ENCODE data around the gene FAM124B.
A peak's percentile ranks its signal among the peaks of the same experiment; 100 is the strongest.

Gene FAM124B, protein sequence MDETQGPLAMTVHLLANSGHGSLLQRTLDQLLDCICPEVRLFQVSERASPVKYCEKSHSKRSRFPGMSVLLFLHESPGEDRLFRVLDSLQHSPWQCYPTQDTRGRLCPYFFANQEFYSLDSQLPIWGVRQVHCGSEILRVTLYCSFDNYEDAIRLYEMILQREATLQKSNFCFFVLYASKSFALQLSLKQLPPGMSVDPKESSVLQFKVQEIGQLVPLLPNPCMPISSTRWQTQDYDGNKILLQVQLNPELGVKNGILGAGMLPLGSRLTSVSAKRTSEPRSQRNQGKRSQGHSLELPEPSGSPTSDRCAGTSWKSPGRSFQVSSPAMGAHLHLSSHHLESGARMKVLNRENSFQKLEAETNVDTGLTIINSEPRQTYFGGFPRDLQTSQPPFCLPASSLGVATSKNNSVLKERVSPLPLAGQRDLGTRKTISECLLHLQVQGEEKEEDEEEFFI

DNA sequence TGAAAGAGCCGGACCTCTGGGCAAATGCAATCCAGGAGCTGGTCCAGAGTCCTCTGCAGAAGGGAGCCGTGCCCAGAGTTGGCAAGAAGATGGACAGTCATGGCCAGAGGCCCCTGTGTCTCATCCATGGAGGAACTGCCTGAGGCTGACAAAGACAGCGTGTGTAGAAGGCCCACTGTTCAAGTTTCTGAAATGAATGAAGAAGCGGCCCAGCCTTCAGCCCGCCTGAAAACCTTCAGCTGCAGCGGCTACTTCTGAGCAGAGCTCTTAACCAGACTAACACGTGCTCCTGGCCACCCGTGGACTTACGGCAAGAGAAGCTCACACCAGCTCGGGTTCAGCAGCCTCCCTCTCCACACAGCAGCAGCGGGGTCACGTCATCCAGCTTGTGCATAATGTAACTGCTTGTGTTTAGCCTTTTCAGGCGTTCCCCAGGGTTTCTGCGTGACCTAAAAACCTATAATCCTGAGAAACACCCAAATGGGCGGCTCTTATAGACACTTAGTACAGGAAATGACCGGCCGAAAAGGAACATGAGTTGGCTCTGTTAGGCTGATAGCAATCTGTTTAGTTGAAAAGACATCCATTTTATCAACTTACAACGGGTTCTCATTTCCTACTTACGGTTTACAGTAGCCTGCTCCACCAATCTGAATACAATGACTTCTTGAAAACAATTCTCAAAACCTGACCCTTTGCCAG, at the start of gene FAM124B:
FAM124B (minus strand) TSS at position 467 of the 702 bp plus-strand sequence; CDS start at position 128, 339 bp downstream.
- peak; percentile 33 for DNase-seq

DNA sequence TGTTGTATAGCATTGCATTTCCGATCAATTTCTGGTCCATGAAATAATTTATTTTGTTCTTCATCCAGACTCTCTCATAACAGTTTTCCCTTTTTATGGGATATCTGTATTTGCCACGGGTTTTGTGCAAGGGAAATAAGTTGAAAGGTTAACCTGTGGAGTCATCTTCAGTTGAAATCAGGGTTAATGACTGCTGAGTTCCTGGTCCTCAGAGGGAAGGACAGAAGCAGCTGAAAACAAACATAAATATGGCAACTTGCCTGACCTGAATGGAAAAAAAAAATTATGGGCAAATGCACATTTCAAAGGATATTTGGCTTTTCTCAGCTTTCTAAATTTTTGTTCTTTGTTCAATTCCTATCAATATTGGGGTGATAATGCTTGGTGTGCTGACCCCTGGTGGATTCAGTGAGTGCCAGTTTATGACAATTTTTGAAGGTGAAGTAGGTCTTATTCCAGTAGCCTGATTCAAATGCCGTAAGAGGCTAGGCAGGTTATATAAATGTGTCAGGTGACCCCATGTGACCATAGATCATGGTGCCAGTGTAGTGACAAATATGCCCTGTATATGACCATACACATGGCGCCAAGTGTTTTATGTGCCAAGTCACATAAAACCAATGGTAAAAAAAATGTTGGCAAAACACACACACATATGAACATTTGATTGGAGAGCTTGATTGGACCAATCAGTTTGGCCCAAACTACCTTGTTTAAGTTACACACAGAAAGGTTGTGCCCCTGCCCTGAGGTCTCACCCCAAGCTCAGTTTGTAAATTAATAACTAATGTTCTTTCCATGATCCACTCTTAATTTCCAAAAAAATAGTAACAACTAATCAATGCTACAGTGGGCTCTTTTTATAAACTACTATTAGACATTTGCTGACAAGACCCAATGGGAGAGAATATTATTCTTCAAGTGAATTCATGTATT, 47.6 kb upstream of the FAM124B start:
- DNase-seq = no peak

DNA sequence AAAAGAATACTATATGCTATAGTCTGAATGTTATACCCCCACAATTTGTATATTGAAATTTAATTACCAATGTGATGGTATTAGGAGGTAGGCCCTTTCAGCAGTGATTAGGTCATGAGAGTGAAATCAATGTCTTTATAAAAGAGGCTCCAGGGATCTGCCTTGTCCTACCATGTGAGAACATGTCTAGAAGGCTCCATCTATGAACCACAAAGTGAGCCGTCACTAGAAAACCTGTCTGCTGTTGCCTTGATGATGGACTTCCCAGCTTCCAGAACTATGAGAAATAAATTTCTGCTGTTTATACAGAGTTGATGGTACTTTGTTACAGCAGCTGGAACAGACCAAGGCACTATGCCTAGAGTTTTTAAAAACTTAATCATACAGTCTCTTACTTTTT, 46.3 kb upstream of the FAM124B start:
- DNase-seq = no peak

DNA sequence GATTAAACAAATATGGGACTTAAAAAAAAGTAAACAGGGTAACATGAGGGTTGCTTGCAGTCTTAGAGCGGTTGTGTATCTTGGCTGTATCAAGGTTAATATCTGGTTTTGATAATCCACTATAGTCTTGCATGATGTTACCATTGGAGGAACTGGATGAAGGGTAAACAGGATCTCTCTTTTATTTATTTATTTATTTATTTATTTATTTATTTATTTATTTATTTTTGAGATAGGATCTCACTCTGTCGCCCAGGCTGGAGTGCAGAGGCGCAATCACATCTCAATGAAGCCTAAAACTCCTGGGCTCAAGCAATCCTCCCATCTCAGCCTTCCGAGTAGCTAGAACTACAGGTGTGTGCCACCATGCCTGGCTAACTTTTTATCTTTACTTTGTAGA, 42.9 kb upstream of the FAM124B start:
- no peak for DNase-seq

DNA sequence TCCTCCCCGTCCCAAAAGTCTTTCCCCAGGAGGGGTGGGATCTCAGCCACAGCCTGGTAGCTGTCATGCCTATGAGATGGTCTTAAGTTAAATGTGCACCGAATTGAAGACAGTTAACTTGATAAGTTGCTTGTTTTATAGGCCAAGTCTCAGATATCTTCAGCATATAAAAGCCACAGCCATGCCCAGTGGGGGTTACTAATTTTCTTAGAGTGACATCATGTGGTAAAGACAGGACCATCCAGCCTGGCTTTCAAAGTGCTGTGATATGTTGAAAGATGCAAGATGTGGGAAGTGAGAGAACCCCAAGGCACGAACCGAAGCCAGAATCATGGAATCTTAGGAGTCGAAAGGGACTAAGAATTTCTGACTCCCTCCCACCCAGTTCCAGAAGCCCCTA, 42.1 kb upstream of the FAM124B start:
- DNase-seq = no peak

DNA sequence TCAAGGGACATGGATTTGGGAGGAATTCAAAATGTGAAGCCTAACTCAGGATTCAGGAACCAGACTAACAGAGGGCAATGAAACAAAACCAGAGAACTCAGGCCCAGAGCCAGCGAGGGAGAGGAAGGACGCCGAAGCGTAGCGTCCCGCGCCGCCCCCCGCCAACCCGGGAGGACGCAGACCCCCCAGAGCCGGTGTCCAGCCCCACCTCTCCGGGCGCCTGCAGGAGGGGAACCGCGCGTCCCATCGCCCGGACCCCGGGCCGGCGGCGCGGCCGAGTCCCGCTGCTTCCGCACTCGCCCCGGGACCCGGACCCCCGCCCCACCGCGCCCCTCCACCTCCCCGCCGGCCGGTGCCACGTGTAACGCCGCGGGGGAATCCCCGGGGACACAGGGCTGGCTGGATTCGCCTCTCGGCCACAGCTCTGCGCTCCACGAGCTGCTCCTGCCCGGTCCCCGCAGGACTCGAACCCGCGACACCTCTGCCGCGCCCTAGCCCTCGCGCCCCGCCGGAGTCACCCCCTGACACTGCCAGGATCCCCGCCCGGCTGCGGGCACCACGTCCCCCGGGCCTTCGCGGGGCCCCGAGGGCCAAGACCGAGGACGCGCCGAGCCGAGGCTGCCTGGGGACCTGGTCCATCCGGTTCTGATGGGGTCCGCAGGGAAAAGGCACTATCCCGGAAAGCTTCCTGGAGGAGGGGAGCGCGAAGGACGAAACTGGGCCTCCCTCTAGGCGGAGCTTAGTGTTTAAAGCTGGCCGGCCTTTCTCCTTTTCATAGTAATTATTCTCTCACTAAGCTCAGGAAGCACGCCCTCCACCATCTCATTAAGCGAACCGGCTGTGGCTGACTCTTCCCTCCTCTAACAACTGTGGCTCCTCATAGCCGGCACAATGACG, 40.4 kb upstream of the FAM124B start:
- DNase-seq = peak; percentile 6

DNA sequence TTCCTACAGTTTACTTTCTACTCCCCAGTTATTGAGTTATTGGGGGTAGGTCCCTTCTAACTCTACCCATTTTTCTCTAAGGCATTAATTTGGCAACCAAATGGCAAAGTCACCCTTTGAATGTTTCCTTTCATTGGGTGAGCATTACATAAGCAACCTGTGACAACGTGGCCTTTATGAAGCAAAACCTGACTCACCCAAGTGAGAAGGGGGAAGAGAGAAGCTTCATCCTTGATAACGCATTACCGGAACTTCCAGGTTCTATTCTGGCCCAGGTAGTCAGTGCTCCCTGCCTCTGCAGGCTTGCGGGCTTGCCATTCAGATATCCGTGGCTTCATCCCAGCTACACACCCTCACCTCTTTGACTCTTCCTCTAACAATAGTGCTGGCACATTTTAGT, 39.1 kb upstream of the FAM124B start:
- DNase-seq = no peak

DNA sequence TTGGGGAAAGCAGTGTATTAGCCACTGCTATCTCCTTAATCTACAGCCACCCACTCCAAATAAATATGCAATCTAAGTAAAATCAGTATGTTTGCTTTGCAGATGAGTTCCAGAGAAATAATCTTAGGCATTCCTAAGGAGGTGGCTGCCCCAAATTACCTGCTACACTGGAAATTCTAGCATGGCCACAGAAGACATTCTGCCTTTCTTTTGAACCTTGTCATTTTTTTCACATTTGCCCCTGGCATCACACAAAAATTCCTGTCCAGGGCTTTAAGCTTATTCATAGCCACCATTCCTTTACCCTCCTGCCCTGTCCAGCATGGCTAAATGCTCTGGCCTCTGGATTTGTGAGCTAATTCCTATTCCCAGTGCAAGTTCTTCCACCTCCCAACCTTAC, 36.8 kb upstream of the FAM124B start:
- DNase-seq = no peak

DNA sequence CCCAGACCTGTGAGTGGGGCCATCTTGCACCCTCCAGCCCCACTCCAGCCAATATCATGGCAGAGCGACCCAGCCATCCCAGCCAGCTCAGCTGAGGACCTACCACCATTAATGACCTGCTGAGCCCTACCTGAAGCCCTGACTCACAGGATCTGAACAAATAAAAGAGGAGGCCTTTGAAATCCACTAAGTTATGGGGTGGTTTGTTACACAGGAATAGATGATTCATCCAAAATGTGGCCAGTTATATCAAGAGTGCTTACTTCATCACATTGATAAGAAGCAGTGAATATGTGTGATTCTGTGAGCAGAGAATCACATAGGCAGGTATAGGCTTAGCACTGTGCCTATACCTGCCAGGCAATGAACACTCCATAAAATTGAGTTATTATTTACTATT, 34.7 kb upstream of the FAM124B start:
- DNase-seq = no peak

DNA sequence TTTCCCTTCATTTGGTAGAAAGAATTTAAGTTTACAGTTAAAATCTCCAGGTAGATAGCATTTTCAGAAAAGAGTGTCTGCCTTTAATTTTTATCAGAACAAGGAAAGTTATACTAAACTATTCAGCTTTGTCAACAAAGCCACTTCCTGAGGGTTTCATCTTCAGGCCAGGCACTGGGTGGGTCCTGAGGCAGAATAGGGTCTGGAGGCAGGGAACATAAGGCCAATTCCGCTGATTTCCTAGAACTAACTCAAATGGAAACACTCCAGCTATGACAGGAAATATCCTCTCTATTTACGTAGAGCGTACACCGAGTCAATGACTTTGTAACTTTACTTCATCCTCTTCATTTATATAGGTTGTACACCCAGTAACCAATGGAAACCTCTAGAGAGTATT, 32.7 kb upstream of the FAM124B start:
- DNase-seq = no peak

DNA sequence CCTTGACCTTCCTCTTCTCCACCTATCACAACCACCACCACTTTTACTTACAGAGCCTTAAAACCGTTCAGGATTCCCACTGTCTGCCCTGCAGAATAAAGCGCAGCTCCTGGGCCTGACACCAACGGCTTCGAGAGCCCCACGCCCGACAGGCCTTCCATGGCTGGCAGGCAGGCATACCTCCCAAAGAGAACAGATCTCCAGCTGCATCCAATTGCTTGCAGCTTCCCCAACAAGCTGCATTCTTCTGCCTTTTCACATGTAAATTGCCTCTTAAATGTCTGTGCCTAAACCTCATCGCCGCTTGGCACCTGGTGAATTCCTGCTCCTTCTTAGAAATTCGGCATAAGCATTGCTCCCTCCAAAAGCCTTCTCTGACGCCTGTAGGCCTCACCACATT, 31.5 kb upstream of the FAM124B start:
- DNase-seq = no peak

DNA sequence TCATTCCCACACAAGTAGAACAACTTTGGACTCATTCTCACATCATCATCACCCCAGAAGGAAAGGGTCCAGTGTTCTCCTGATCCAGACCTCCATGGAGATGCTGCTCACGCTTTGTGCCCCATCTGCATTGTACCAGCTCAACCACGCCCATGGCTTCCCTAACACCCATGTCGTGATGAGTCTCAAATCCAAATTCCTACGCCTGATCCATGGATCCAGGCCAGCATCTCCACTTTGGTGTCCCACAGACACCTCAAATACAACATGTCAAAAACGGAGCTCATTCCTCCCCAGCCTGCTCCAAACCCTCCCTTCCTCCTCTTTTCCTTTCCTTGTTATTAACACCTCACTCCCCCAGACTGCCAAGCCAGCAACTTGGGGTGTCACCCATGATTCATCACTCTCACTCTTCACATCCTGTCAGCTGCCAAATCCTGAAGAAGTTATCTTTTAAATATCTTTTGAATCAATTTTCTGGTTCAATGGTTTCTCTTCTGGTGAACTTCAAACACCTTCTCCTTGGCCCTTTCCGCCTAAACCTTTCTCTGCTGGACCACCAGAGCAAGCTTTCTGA, 30.2 kb upstream of the FAM124B start:
- DNase-seq = no peak

DNA sequence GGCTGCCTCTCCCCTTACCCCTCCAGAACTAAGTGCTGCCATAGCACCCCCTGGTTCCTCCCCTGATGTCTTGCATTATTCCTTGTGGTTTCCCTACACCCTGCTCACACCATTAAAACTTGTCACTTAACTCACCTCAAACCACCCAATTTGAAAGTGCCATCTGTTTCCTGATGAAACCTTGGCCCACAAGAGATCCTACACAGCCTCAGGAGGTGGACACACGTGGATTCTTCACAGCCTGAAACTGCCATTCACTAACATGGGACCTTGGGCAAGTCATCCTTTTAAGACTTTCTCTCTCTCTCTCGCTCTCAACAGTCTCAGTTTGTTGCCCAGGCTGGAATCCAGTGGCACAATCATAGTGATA, 27.5 kb upstream of the FAM124B start:
- DNase-seq = no peak

DNA sequence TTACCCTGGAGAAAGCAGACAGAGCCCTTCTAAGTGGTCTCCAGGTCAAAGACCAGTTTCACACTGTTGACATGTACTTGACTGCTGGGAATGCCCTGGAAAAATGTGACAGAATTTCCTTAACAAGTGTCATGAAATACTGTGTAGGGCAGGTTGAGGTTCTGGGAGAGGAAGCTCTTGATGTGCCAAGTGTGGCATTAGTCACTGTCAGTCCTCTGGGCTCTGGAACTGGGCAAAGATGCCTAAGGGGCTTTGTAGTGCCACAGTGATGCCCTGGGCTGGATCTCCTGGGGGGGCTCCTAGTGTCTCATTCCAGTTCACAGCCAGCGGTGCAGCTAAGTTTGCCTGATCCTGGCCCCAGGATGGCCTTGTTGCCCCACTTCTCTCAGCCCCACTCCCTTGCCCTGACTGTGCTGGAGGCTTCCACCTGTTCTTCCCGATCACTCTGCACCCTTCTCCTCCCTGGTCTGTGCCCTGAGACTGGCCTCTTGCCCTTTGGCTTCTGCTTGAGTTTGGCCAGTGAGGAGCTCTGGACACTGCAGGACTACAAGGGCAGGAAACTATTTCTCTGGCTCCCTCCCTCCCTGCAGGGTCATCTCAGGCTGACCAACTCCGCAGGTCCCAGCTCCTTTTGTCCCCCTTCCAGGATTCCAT, 27.0 kb upstream of the FAM124B start:
- no peak for DNase-seq

DNA sequence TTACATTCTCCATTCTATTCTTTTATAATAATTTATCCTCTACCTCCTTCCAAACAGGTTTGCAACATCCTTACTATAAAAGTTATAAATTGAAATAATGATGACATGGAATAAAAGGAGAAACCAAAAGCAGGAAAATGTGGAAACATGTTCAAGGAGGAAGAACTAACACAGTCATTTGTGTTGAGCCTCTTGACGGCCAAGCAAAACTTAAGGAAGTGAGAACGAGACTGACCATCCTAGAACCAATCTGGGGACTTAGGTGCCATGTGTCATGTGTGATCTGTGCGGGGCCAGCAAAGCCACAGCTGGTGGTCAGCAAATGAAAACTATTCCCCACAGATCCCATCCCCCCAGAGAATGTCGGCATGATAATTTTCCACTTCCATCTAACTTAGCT, 25.6 kb upstream of the FAM124B start:
- DNase-seq = no peak

DNA sequence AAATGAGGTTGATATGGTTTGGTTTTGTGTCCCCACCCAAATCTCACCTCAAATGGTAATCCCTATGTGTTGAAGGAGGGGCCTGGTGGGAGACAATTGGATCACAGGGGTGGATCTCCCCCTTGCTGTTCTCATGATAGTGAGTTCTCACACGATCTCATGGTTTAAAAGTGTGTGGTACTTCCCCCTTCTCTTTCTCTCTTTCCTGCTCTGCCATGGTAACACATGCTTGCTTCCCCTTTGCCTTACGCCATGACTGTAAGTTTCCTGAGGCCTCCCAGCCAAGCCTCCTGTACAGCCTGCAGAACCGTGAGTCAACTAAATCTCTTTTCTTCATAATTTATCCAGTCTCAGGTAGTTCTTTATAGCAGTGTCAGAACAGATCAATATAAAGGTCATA, 24.7 kb upstream of the FAM124B start:
- DNase-seq = no peak

DNA sequence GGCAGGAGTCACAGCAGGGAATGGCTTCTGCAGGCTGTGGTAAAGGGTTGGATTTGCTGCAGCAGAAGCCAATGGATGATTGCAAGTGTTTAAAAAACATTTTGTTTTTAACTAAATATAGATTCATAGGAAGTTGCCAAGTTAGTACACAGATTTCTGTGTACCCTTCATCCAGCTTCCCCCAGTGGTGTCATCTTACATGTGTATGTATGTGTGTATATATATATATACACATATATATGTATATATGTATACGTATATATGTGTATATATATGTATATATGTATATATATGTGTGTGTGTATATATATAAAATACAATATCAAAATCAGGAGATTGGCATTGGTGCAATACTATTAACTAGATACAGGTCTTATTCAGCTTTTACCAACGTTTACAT, 19.2 kb upstream of the FAM124B start:
- DNase-seq = no peak

DNA sequence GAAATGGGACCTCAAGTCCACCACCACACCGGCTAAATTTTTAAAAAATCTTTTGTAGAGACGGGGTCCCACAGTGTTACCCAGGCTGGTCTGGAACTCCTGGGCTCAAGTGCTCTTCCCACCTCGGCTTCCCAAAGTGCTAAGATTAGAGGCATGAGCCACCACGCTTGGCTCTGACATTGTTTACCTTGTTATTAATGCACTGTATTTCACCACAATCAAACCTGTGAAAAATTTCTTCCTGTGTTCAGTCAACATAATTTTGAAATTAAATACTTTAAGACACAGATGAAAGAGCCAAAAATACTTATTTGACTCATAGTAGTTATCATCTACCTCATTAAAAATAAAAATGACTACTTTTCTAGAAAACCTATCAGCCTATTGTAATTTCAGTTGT, 16.0 kb upstream of the FAM124B start:
- DNase-seq = no peak

DNA sequence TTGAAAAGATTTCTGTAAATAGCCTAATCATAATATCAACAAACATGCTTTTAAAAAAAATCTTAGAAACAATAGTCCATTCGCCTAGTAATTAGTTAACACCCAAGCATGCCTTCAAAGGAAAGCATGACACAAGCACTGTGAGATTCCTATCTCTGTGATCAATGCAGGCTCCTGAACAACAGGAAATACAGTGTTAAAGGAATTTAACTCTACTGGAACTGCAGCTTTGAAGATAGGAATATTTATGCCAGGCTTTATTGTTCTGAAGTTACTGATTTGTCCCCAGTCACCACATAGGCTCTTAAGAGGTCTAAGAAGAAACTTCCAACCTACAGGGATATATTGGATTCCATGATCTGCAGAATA, 15.4 kb upstream of the FAM124B start:
- no peak for DNase-seq

DNA sequence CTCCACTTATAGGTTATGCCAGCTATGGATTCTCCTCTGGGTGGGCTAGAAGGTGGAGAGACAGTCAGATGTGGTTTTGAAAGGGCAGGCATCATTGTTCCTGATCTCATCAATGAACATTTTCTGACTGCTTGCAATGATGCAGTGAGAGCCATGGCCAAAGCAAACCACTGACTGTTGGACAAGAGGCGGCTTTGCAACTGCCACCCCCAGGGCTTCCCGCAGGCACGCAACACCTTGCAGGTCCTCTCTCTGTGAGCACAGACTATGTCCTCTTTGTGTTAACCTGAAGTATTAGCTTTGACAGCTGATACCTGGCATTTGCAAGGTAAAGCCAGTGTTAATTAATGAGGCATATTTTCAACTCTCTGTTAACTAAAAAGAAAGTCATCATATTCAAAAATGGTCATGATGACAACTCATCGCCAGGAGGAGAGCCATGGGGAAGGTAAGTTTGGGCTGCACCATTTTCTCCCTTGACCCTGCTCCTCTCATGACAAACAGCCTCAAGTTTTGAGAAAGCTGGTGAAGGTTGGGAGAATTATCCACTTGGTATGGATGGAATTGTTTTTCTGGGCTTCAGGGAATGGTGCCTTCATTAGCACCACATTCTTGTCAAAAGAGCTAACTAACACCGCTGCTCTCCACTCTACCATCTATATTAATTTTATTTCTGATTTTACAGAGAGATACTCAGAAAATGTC, 14.9 kb upstream of the FAM124B start:
- no peak for DNase-seq

DNA sequence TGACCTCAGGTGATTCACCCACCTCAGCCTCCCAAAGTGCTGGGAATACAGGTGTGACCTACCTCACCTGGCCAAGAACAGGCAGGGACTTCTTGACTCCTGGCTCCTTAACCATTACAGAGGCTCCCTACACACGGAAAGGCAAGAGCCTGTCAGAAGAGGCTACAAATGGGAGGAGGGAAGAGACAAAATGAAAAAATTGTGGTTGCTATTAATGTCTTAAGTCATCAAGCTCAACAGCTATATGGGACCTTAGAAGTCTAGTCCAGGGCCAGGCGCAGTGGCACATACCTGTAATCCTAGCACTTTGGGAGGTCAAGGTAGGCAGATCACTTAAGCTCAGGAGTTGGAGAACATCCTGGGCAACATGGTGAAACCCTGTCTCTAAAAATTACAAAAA, 11.5 kb upstream of the FAM124B start:
- DNase-seq = no peak
